Suppressor macrophage treated with lipopolysaccharide for 4 hours (primary cell): Measurements from ENCODE around the gene CSF1R.

Source experiments
- DNase-seq: peaks from one replicate; pipeline ENCODE4 v3.0.0-alpha.2; 2020

CSF1R gene

DNA sequence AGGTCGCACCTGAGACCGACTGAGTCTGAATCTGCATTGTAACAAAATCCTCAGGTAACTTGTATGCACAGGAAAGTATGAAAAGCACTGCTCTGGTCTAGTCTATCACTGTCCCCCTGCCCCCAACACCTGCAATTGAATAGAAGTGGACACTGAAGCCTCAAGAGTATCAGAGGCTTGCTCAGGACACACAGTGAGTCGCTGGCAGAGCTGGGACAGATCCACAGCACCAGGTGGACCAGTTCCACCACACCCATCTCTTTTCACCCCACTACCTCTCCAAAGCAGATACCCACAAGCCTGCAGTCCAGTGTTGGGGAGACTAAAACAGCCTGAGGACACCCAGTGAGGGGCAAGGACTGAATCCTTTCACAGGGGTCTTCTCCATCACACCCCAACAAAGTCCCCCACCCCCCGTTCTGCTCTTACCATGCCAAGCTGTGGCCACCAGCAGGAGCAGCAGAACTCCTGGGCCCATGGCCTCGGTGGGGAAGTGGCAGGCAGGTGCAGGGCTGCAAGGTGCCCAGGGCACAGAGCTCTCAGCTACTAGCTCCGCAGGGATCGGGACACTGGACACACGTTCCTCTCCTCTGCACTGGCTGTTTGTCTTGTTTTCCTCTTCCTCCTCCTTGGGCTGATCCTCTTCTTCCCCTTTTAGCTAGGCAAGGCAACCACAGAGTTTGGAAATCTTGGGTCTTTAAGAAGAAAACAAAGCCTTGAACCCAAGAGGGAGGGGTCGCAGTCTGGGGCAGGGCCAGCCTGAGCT is at the start of gene CSF1R:
TSS of gene CSF1R (minus strand) at position 605 of the 766 bp plus-strand sequence. CDS start at position 478, 127 bp downstream.
- peak; percentile 71 for DNase-seq

DNA sequence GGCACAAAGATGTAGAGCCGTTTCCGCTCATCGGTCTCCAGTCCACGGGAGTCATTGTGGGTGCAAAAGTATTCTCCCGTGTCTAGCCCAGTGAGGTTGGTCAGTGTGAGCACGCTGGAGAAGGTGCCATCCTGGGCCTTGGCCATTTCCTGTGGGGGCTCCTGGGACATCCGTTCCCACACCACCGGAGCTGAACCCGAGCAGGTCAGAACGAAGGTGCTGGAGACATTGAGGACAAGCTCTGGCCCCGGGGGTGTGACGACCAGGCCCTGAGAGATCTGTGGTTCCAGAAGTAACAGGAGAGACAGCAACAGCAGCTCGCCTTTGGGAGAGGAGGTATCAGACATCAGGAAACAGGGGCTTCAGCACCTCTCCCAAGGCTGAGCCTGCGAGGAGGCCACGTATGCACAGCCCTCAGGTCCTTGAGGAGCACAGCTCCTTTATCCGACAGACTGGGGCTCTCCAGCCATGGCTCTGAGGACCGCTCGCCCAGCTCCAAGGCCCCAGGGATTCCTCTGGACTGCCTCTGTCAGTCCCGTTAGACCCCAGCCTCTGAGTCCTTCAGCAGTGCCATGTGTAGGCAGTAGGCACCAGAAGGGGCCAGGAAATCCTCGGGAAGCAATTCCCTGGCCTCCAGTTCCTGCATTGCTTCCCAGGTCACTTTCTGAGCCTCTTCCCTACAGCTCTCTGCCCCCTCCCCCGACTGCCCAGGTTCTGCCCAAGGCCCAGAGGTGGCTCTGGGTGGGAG is 49.4 kb upstream of the CSF1R start:
- no peak for DNase-seq

GRCh38 chr5:150134198-150134588 is 47.8 kb upstream of the CSF1R start:
- no peak for DNase-seq

- DNase-seq, result no peak
Observed at GRCh38 chr5:150133581-150134197, 47.3 kb upstream of the CSF1R start.

- no peak for DNase-seq
Observed at GRCh38 chr5:150132740-150133139, 46.4 kb upstream of the CSF1R start.

- no peak for DNase-seq
Observed at GRCh38 chr5:150131978-150132694, 45.8 kb upstream of the CSF1R start.

GRCh38 chr5:150131461-150131860 is 45.1 kb upstream of the CSF1R start:
- no peak for DNase-seq

GRCh38 chr5:150130493-150130922 is 44.2 kb upstream of the CSF1R start:
- DNase-seq, result no peak

- DNase-seq, result peak; percentile 87
Observed at GRCh38 chr5:150129813-150130492, 43.6 kb upstream of the CSF1R start.

DNA sequence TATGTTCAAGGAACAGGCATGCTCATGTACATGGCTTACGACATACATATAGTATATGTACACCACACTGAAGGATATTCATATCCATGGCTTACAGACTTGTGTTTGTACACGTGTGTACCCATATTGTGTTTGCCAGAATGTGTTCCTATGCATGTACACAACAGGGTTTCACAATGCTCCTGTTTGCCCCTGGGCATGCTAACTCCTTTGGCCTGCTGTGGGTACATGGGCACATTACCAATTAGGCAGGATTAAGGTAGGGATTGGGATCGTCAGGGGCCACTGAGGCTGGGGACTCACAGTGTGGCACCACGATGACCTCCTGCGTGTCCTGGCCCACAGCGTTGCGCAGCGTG is 43.1 kb upstream of the CSF1R start:
- no peak for DNase-seq

DNA sequence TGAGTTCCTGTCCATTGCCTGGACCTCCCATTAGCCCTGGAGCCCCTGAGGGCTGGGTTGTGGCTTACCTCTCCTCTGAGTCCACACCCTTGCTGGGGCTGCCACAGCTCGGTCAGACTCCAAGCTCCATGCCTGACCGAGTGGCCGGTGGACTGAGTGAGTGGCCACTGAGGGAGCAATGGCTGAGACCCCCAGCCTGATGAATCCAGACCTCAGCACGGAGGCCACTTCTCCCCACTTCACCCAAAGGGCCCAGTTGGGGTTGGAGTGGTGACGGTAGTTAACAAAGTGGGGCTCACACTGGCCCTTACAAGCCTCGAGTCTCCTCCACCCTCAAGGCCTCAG is 40.5 kb upstream of the CSF1R start:
- no peak for DNase-seq

- no peak for DNase-seq
Observed at GRCh38 chr5:150126199-150126920, 40.0 kb upstream of the CSF1R start.

DNA sequence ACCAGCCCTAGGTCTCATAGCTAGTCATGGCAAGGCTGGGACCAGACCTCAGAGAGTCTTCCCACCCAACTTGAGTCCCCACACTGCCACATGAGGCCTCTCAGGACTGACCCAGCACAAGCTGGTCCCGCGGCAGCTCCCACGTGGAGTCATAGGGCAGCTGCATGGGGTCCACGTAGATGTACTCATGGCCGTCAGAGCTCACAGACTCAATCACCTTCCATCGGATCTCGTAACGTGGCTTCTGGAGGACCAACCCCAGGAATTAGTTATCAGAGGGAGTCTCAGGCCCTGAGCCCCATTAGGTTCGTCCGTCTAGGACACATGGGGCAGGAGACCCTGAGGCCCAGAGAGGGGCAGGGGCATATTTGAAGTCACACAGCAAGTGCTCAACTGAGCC is 39.0 kb upstream of the CSF1R start:
- DNase-seq, result no peak

DNA sequence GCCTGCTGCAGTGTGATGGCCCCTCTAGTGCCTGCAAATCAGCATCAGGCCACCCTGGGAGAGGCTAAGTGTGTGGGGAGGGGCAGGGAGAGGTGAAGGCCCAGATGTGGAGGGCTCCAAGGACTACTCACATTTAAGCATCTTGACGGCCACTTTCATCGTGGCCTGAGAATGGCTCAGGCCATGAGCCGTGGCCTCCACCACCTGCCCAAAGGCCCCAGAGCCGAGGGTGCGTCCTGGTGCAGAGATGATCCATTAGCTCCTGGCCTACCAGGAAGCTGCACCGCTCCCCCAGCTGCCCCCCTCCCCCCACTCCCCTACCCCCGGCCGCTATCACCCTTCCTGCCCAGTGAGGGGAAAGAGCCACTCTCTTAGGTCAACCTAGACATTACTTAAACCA is 38.2 kb upstream of the CSF1R start:
- no peak for DNase-seq

GRCh38 chr5:150124111-150124557 is 37.8 kb upstream of the CSF1R start:
- peak; percentile 56 for DNase-seq

DNA sequence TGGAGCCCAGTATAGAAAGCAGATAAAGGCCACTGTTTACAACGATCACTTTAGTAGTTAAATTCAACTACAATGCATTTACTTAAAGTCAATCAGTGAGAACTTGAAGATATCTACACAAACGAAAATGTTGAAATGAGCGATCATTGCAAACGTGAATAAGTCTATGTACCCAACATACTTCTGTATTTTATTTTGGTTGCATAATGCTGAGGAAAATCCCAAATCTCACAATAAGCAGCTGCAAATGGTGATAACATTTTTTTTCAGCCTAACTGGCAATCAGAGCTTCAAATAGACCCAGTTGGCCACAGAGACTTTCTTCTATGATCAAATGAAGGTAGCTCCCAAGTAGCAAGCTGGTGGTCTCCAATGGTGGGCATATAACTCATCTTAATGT is 37.2 kb upstream of the CSF1R start:
- DNase-seq, result peak; percentile 93

GRCh38 chr5:150122536-150123481 is 36.5 kb upstream of the CSF1R start:
- no peak for DNase-seq

- peak; percentile 70 for DNase-seq
Observed at GRCh38 chr5:150122158-150122510, 35.8 kb upstream of the CSF1R start.

GRCh38 chr5:150121448-150122157 is 35.2 kb upstream of the CSF1R start:
- no peak for DNase-seq
